Pancreas (tissue), 10 donors: ENCODE results near the gene MROH2B. TPM values are rescaled to one million over a fixed set of nuclear protein-coding genes. Genes with fewer than 3 reads are reported as not detected.

Experiments
- ATAC-seq, 4 donors: fragments of 200-7000 bp; cut with Tn5 transposase; one replicate each; pipeline versions ENCODE4 v1.8.0 to v1.9.1; 2020; ENCODE audit warnings: mild to moderate bottlenecking in 4 of 4, moderate library complexity in 4 of 4
- DNase-seq, 6 donors: peaks; one replicate each; pipeline ENCODE4 v3.0.0-alpha.2; 2020
- FAIRE-seq: peaks from 2 replicates; lab custom pipeline; 2012; peaks lifted over from hg19 to GRCh38; lab: Jason Lieb, UNC
- H3K27ac ChIP-seq, 4 donors: fragments of 200-600 bp; sonication (generic); 1 replicate in 3 of 4; 2 replicates in 1 of 4; pipeline versions ENCODE4 v1.5.0 to v1.8.0; 2020
- H3K27me3 ChIP-seq, 4 donors: fragments of 200-600 bp; one replicate each; pipeline ENCODE4 v1.8.0; 2021
- H3K36me3 ChIP-seq, 3 donors: fragments of 200-600 bp; sonication (generic) in 1 of 3; one replicate each; pipeline versions ENCODE4 v1.5.0 to v1.8.0; 2020 to 2021
- H3K4me1 ChIP-seq, 3 donors: fragments of 200-600 bp; one replicate each; pipeline ENCODE4 v1.8.0; 2021
- H3K4me3 ChIP-seq, 4 donors: fragments of 200-600 bp; sonication (generic) in 2 of 4; one replicate each; pipeline versions ENCODE4 v1.5.0 to v1.8.0; 2020 to 2021
- H3K9me3 ChIP-seq, 4 donors: fragments of 200-600 bp; one replicate each; pipeline ENCODE4 v1.8.0; 2021
- WGBS, 2 donors: extraction: QIAGEN DNeasy Blood & Tissue Kit; methylation state at CpG; one replicate each; pipeline ENCODE4 v1.1.7; 2013; 5-methylcytosine and 5-hydroxymethylcytosine counted together
- intact Hi-C, 3 donors: fragments of 100-400 bp; cut with DNase I; formaldehyde crosslinking; loops; one replicate each; pipeline versions ENCODE4 v1.11.1 to v1.14.2; 2022
- polyA plus RNA-seq, 2 donors: library from polyadenylated mRNA; stranded (reverse); fragments of 200-250 nt; gene quantifications; one replicate each; pipeline ENCODE4 v1.2.3, GENCODE V29; 2013
- total RNA-seq, 6 donors: library from RNA; stranded (reverse); fragmentation: NEBNext Ultra II Directional in 4 of 6; extraction: Animal tissue kit (Norgen Biotek cat#: 25700) in 4 of 6; gene quantifications; one replicate each; pipeline versions ENCODE4 v1.2.1 to v1.2.4, GENCODE V29; 2021 to 2023
- TF ChIP-seq, protein P1 (sequence below), 4 donors: fragments of 200-600 bp; sonication (generic) in 3 of 4; IDR thresholded peaks; one replicate each; pipeline versions ENCODE4 v1.5.0 to v1.8.0; 2021; ENCODE audit warnings: antibody characterized with exemption in 4 of 4
- donor health status: healthy with polysubstance abuse.
- donor health status: DM: no; HTN: no; CAD: no; lungs with moderate emphysema.
- donor health status: DM: no; HTN: no; CAD: no.
- donor health status: control.
- donor health status: control.
- donor health status: Bipolar disorder and iron deficiency.
- donor health status: DM: yes; HTN: yes; CAD: no.
- donor health status: DM: no; HTN: no; CAD: no.
- donor health status: DM: no; HTN: no; CAD: no.
- donor health status: DM: yes; HTN: yes; CAD: no.

Gene MROH2B
- total and polyA plus RNA-seq, 8 donors = 0.03 TPM; not detected in 7

DNA sequence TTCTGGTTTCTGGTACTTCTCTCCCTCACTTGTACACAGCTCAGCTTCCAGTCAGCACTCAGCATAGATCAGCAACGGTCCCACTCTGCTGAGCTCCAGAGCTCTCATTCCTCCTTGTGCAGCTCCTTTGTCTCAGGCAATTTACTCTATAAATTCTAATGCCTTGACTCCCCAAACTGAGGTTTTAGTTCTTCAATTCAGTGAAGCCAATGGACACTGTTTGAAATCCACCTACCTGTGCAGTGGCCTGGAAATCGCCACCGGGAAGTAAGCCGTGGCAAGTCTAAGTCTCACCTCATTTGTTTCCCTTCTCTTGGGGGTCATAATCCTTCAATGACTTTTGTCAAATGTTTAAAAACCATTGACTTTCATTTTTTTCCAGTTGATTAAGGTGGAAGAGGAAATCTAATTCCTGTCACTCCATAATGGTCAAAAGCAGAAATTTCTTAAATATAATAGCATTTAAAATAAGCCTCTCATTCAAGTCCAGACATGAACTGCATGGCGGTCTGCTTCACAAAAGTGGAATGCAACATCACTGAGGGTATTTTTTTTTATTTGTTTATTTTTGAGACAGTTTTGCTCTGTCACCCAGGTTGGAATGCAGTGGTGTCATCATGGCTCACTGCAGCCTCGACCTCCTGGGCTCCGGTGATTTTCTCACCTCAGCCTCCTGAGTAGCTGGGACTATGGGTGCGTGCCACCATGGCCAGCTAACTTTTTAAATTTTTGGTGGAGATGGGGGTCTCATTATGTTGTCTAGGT is 82.2 kb downstream of the MROH2B start:
- no peak for ATAC-seq
- Histone ChIP-seq H3K36me3 (no peaks in the 10 kb centered on the region), H3K27me3 (no peaks in the 10 kb centered on the region), H3K27ac (no peak overlapping the region), H3K4me3 (no peak overlapping the region), H3K9me3 (no peaks in the 10 kb centered on the region), H3K4me1 (peaks cover 0 to 16% (median 0%) of the 10 kb centered on the region in 3 donors)
- FAIRE-seq = no peak
- intact Hi-C loops = no loop called here
- TF ChIP-seq, protein P1, sequence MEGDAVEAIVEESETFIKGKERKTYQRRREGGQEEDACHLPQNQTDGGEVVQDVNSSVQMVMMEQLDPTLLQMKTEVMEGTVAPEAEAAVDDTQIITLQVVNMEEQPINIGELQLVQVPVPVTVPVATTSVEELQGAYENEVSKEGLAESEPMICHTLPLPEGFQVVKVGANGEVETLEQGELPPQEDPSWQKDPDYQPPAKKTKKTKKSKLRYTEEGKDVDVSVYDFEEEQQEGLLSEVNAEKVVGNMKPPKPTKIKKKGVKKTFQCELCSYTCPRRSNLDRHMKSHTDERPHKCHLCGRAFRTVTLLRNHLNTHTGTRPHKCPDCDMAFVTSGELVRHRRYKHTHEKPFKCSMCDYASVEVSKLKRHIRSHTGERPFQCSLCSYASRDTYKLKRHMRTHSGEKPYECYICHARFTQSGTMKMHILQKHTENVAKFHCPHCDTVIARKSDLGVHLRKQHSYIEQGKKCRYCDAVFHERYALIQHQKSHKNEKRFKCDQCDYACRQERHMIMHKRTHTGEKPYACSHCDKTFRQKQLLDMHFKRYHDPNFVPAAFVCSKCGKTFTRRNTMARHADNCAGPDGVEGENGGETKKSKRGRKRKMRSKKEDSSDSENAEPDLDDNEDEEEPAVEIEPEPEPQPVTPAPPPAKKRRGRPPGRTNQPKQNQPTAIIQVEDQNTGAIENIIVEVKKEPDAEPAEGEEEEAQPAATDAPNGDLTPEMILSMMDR (IDR thresholded peaks at IDR 0.05) = no peak
- DNase-seq = no peak
- WGBS, 2 donors = 90 to 92% methylated on average over 8 of the region's 8 CpGs

DNA sequence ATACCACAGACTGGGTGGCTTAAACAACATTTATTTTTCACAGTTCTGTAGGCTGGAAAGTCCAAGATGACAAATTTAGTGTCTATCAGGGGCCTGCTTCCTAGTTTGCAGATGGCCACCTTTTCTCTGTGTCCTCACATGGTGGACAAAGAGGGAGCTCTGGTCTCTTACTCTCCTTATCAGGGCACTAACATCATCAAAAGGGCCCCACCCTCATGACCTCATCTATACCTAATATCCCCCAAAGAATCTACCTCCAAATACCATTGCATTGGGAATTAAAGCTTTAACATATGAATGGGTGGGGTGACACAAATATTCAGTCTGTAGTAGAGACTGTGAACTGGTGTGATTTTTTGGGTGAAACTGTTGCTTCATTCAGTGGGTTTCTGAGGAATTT is 83.8 kb downstream of the MROH2B start:
- FAIRE-seq = no peak

GRCh38 chr5:40986666-40987065 is 84.5 kb downstream of the MROH2B start:
- TF ChIP-seq, protein P1 (IDR thresholded peaks at IDR 0.05) = no peak
- no peak overlapping the region for H3K27ac ChIP-seq
- WGBS, 2 donors = 68 to 85% methylated on average over 3 of the region's 3 CpGs
- DNase-seq (no peak), ATAC-seq (no peak), FAIRE-seq (no peak)
- no peaks in the 10 kb centered on the region for H3K9me3 ChIP-seq
- intact Hi-C loops = no loop called here
- H3K27me3 ChIP-seq = no peaks in the 10 kb centered on the region
- no peak overlapping the region for H3K4me3 ChIP-seq
- peaks cover 0 to 11% (median 0%) of the 10 kb centered on the region in 3 donors for H3K4me1 ChIP-seq
- no peaks in the 10 kb centered on the region for H3K36me3 ChIP-seq

More for the DNA sequence above, 83.8 kb downstream of the MROH2B start:
- DNase-seq (no peak), ATAC-seq (no peak)
- intact Hi-C loops = no loop called here
- H3K4me3 ChIP-seq = no peak overlapping the region
- TF ChIP-seq, protein P1 (IDR thresholded peaks at IDR 0.05) = no peak
- H3K27ac ChIP-seq = no peak overlapping the region
- H3K4me1 ChIP-seq = peaks cover 0 to 16% (median 0%) of the 10 kb centered on the region in 3 donors
- H3K27me3 ChIP-seq = no peaks in the 10 kb centered on the region
- H3K9me3 ChIP-seq = no peaks in the 10 kb centered on the region
- H3K36me3 ChIP-seq = no peaks in the 10 kb centered on the region

DNA sequence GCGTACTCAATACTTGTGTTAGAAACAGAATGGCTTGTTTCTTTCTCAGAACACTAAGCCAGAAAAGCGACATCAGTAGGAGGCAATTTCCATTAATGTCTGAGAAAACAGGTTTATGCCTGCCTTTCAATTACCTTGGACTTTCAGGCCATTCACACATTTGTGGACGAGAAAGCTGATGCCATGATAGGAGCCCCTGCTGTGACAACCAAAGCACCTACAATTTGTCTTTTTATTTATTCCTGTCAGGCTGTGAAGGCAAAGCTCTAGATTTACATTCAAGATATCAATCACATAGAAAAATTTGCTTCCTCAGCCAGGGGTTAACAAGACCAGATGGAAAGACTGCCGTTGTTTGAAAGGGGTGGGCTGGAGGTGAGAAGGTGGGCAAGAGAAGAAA is 85.6 kb downstream of the MROH2B start:
- 29 to 55% methylated on average over 4 of the region's 4 CpGs for WGBS, 2 donors
- Histone ChIP-seq H3K9me3 (no peaks in the 10 kb centered on the region), H3K27ac (no peak overlapping the region), H3K36me3 (no peaks in the 10 kb centered on the region), H3K4me1 (peaks cover 0 to 4% (median 0%) of the 10 kb centered on the region in 3 donors), H3K4me3 (no peak overlapping the region), H3K27me3 (no peaks in the 10 kb centered on the region)
- FAIRE-seq (no peak), ATAC-seq (no peak), DNase-seq (no peak)
- TF ChIP-seq, protein P1 (IDR thresholded peaks at IDR 0.05) = no peak
- intact Hi-C loops = no loop called here

GRCh38 chr5:40984884-40985283 is 86.3 kb downstream of the MROH2B start:
- WGBS, 2 donors = 79% methylated on average over 3 of the region's 3 CpGs
- Histone ChIP-seq H3K9me3 (no peaks in the 10 kb centered on the region), H3K4me3 (no peak overlapping the region), H3K27me3 (no peaks in the 10 kb centered on the region), H3K27ac (no peak overlapping the region), H3K36me3 (no peaks in the 10 kb centered on the region), H3K4me1 (no peaks in the 10 kb centered on the region)
- DNase-seq = no peak
- TF ChIP-seq, protein P1 (IDR thresholded peaks at IDR 0.05) = no peak
- intact Hi-C loops = no loop called here
- no peak for ATAC-seq
- no peak for FAIRE-seq
